IPS DF 6.9 (cell line): ENCODE data around the gene NUB1.

Experiments
- DNase-seq: peaks from one replicate; pipeline ENCODE4 v3.0.0-alpha.2; 2013; ENCODE audit warnings: low read depth, low spot score
- H3K27ac ChIP-seq: one replicate; pipeline ENCODE4 v1.5.1; 2013; ENCODE audit warnings: low read length, control low read depth
- H3K27me3 ChIP-seq: 2 replicates; pipeline ENCODE4 v1.6.1; 2013; ENCODE audit warnings: mild to moderate bottlenecking, low read length; ENCODE audit not compliant: control insufficient read depth, insufficient read depth
- H3K36me3 ChIP-seq: 2 replicates; pipeline ENCODE4 v1.6.1; 2013; ENCODE audit warnings: low read length; ENCODE audit not compliant: control insufficient read depth, insufficient read depth
- H3K4me1 ChIP-seq: 2 replicates; pipeline ENCODE4 v1.6.1; 2013; ENCODE audit warnings: low read length; ENCODE audit not compliant: control insufficient read depth, insufficient read depth
- H3K4me3 ChIP-seq: 2 replicates; pipeline ENCODE4 v1.5.1; 2013; ENCODE audit warnings: mild to moderate bottlenecking, low read length
- H3K9me3 ChIP-seq: 2 replicates; pipeline ENCODE4 v1.6.1; 2013; ENCODE audit warnings: low read length, inconsistent platforms; ENCODE audit not compliant: control insufficient read depth, insufficient read depth
- WGBS: extraction: QIAGEN DNeasy Blood & Tissue Kit; methylation state at CpG from one replicate; pipeline ENCODE4 v1.1.7; 2013; ENCODE audit warnings: mixed read lengths, missing lambda C conversion rate; ENCODE audit not compliant: insufficient read length, insufficient coverage; 5-methylcytosine and 5-hydroxymethylcytosine counted together

The NUB1 gene

DNA sequence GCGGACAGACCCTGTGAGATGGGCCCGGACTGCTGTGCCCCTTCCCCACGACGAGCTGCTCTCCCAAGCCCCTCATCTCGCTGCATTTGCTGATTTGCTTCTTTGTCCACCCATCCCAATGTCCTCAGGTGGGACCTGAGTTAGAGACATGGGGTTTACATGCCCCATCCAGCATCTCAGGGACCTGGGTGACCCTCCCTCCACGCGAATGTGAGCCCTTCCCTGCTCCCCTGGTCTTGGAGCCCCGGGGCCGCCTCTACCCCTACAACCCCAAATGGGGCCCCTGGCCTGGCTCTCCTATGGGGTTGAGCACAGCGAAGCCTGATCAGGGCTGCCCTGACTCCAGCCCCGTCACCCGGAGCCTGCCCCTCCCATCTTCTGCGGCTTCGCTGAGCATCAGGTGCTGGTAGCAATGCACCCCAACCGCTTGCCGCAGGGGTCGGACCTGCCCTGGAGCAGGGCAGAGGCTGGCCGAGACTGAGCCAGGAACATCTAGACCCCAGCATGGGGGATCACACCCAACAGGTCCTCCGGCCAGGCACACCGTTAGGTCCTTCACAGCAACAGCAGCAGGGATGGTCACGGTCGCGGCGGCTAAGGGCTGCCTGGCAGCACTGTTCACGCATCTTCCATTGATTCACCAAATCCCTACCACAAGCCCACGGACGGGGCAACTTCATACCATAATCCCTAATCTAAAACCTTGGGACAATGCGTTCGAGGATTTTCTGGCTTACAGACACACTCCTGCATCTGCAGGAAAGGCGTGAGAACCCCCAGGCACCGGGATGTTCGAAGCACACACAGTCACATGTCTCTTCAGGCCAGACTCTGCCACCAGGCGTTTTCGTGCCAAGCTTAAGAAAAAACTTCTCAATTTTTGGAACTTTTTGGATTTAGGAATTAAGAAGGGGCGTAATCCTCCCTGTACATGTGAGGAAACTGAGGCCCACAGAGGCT lies 52.7 kb downstream of the NUB1 start:
- H3K4me3 ChIP-seq = no peak overlapping the region
- no CpG with 5 or more reads among the region's 35 CpGs for WGBS
- no peaks in the 10 kb centered on the region for H3K27me3 ChIP-seq
- H3K4me1 ChIP-seq = peaks cover 5% of the 10 kb centered on the region; the same call in 1 of the 2 replicates
- no peaks in the 10 kb centered on the region for H3K9me3 ChIP-seq
- peaks cover 6% of the 10 kb centered on the region for H3K36me3 ChIP-seq
- DNase-seq = no peak
- no peak overlapping the region for H3K27ac ChIP-seq

DNA sequence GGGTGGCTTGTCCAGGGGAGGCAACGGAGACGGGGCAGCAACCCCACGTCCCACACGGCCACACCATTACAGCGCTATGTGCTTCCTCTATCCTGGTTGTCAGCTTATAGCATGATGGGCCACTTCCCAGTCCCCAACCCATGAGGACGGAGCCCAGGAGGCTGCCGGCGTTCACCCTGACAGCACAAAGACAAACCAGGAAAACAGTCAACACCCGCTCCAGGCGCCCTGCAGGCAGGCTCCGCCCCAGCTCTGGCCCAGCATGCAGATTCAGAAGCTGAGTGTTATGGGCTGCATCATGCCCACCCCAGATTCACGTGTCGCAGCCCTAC lies 53.4 kb downstream of the NUB1 start:
- H3K36me3 ChIP-seq = peaks cover 6% of the 10 kb centered on the region
- no CpG with 5 or more reads among the region's 13 CpGs for WGBS
- no peaks in the 10 kb centered on the region for H3K27me3 ChIP-seq
- no peak overlapping the region for H3K27ac ChIP-seq
- H3K4me1 ChIP-seq = peaks cover 5% of the 10 kb centered on the region; the same call in 1 of the 2 replicates
- no peaks in the 10 kb centered on the region for H3K9me3 ChIP-seq
- no peak for DNase-seq
- H3K4me3 ChIP-seq = no peak overlapping the region

DNA sequence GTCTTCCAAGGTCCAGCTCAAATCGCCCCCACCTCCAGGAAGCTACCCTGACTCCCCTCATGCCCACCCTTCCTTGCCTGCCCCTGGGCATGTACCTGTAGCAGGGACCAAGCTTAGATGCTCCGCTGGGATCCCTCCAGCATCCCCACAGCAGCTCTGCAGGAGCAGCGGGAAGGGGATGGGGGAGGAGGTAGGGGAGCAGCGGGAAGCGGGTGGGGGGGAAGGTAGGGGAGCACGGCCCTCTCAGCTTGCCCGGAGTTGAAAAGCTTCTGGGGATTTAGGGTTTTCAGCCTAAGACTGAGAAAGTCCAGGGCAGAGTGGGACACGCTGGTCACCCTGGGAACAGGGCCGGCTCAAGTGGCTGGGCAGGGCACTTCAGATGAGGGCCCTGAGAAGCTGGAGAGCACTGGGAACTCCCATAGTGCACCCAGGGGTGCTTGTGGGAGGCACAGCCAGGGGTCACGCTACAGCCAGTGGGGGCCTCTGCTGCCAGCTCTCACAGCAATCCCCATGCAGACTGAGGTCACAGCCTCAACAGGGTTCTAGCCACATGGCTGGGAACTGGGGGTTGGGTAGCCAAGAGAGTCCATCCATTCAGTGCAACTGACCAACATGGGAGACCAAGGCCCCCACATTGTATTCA lies 54.8 kb downstream of the NUB1 start:
- peaks cover 5% of the 10 kb centered on the region; the same call in 1 of the 2 replicates for H3K4me1 ChIP-seq
- no peaks in the 10 kb centered on the region for H3K9me3 ChIP-seq
- no peaks in the 10 kb centered on the region for H3K27me3 ChIP-seq
- no peak overlapping the region for H3K4me3 ChIP-seq
- no peak overlapping the region for H3K27ac ChIP-seq
- no CpG with 5 or more reads among the region's 10 CpGs for WGBS
- peaks cover 6% of the 10 kb centered on the region; the same call in 1 of the 2 replicates for H3K36me3 ChIP-seq
- no peak for DNase-seq

DNA sequence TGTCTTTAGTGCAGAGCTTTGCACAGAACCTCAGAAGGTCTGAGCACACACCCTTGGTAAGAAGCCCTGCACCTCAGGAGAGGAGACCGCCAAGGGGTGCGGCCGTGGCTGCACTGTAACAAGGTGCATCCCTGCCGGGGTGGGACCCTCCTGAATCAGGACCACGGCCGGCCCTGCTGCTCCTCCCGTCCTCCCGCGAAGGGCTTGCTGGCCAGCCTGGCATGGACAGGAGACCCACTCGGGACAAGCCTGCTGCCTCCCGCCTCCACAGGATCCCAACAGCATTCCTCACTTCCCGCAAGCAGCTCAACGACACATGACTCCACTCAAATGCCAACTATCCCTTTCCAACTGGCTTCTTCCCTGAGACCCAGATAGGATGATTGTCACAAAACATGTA lies 55.4 kb downstream of the NUB1 start:
- WGBS = no CpG with 5 or more reads among the region's 13 CpGs
- peaks cover 5% of the 10 kb centered on the region; the same call in 1 of the 2 replicates for H3K4me1 ChIP-seq
- no peaks in the 10 kb centered on the region for H3K27me3 ChIP-seq
- no peak overlapping the region for H3K27ac ChIP-seq
- peaks cover 6% of the 10 kb centered on the region; the same call in 1 of the 2 replicates for H3K36me3 ChIP-seq
- no peaks in the 10 kb centered on the region for H3K9me3 ChIP-seq
- no peak overlapping the region for H3K4me3 ChIP-seq
- no peak for DNase-seq

DNA sequence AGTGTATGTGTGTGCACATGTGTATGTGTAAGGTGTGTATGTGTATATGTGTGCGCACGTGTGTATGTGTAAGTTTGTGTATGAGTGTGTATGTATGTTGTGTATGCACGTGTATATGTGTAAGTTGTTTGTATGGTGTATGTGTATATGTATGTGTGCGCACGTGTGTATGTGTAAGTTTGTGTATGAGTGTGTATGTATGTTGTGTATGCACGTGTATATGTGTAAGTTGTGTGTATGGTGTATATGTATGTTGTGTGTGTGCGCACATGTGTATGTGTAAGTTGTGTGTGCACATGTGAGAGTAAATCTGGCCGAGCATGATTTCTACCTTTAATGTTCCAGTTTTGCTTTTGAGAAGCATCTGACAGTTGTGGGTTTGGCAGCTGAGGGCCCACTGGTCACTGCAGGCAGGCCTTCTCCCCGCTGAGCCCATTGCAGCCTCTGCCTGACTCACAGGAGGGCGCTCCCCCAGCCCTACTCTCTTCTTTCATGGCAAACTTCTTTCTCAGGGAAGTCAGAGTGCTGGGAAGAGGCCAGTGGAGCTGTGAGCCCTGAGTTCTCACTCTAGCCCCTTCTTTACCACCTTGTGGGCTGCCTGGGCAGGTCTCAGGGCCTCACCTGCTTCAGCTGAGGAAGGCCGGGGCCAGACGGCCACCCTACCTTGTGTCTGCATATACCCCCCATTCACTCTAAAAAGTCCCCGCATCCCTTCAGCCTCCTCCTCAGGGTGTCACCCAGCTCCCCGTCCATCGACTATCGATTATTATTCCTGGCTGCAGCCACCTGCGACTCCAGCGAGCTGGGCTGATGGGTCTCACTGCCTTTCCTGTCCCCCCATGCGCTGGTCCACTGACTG lies 57.1 kb downstream of the NUB1 start:
- Histone ChIP-seq H3K9me3 (no peaks in the 10 kb centered on the region), H3K27ac (no peak overlapping the region), H3K4me1 (peaks cover 5% of the 10 kb centered on the region; the same call in 1 of the 2 replicates), H3K27me3 (no peaks in the 10 kb centered on the region), H3K36me3 (peaks cover 6% of the 10 kb centered on the region; the same call in 1 of the 2 replicates), H3K4me3 (no peak overlapping the region)
- DNase-seq = no peak
- WGBS = 100% methylated on average over 7 of the region's 19 CpGs

DNA sequence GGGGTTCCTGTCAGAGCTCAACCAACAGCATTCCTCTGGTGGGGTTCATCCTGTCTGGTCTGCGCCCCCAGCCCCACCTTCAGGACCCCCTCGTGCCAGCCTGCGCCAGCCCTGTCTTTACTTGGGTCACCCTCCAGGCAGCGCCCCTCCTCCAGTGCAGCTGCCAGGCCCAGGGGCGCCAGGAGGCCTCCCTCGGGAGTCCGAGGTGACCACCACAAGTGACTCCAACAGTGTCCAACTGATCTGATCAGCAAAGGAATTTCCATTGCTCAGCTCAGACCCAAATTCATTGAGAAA lies 57.6 kb downstream of the NUB1 start:
- no peaks in the 10 kb centered on the region for H3K27me3 ChIP-seq

DNA sequence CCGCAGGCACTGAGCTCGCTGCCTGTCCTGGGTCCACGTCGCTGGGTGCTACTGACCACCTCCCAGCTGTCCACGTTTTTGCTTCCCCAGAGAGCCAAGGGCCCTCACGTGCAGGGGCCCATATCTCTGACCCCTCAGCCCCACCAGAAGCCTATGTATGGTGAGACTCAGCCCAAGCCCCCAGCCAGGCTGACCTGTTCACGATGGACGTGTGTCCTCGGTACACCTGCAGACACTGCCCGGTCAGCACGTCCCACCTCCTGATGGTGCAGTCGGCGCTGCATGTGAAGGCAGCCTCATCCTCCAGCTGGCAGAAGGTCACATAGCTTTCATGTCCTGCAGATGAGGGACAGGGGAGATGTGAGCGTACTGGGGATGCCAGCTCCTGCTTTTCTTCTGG lies 58.3 kb downstream of the NUB1 start:
- DNase-seq = no peak
- no peak overlapping the region for H3K27ac ChIP-seq
- H3K27me3 ChIP-seq = no peaks in the 10 kb centered on the region
- H3K9me3 ChIP-seq = no peaks in the 10 kb centered on the region
- WGBS = no CpG with 5 or more reads among the region's 14 CpGs
- H3K4me1 ChIP-seq = peaks cover 7% of the 10 kb centered on the region; the same call in 1 of the 2 replicates
- no peak overlapping the region for H3K4me3 ChIP-seq
- peaks cover 6% of the 10 kb centered on the region; the same call in 1 of the 2 replicates for H3K36me3 ChIP-seq

More for the DNA sequence above, 57.6 kb downstream of the NUB1 start:
- no CpG with 5 or more reads among the region's 7 CpGs for WGBS
- no peaks in the 10 kb centered on the region for H3K9me3 ChIP-seq
- peaks cover 5% of the 10 kb centered on the region; the same call in 1 of the 2 replicates for H3K4me1 ChIP-seq
- DNase-seq = no peak
- H3K27ac ChIP-seq = no peak overlapping the region
- H3K4me3 ChIP-seq = no peak overlapping the region
- peaks cover 6% of the 10 kb centered on the region; the same call in 1 of the 2 replicates for H3K36me3 ChIP-seq

DNA sequence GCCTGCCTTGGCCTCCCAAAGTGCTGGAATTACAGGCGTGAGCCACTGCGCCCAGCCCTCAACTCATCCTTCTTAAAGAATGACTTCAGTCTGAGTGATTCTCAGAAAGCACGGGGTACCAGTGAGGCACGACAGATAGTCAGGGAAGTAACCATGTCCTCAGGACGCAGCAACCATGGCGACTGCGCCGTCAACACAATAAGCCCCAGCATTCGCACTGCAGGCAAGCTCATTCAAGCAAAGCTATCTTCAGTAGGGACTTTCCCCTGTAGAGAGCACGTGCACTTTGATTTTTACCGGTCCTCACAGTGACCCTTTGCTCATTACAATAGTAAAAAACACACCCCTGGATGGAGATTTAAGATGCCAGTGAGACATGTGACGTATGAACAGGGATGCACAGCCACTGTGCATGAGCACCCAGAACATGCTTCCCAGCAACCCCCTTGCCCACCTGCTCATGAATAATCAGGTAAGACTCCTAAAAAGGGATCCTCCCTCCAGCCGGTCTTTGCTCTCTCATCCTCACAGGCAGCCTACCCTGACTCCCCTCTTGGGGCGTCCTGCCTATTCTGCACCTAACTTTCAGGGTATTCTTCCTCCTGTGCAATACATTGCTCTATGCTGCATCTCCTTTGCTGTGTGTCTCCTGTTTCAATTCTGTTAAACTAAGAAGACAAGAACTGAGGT lies 59.2 kb downstream of the NUB1 start:
- no CpG with 5 or more reads among the region's 14 CpGs for WGBS

DNA sequence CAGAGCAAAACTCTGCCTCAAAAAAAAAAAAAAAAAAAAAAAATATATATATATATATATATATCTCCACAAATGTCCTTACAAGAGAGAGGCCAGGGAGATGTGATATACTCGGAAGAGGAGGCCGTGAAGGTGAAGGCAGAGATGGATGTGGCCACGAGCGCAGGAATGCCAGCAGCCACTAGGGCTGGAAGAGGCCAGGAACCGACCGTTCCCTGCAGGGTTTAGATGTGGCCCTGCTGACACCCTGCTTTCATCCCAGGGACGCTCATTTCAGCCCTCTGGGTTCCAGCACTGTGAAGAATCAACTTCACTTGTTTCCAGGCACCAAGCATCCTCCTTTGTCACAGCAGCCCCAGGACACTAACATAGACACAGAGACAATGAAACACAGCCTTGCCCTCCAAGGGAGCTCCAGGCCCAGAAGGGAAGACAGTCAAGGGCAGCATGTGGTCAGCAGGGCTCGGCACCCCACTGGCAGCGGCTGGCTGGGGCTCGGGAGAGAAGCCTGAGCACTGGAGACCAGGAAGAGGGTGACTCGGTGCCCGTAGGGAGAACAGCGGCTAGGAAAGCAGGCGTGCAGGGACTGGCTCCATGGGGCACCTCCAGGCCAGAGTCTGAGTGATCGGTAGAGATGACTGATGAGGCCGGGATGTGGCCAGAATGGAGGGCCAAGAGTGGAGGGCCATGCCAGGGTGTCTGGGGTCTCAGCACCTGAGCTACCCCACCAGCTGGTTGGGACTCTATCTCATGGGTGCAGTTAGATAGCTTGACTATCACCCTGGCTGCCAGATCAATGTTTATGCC lies 60.6 kb downstream of the NUB1 start:
- H3K4me1 ChIP-seq = peaks cover 6% of the 10 kb centered on the region; the same call in 1 of the 2 replicates
- no peak for DNase-seq
- no peak overlapping the region for H3K27ac ChIP-seq
- no peaks in the 10 kb centered on the region for H3K27me3 ChIP-seq
- no CpG with 5 or more reads among the region's 16 CpGs for WGBS
- H3K4me3 ChIP-seq = no peak overlapping the region
- H3K9me3 ChIP-seq = no peaks in the 10 kb centered on the region
- peaks cover 6% of the 10 kb centered on the region; the same call in 1 of the 2 replicates for H3K36me3 ChIP-seq

More for the DNA sequence above, 59.2 kb downstream of the NUB1 start:
- Histone ChIP-seq H3K27me3 (no peaks in the 10 kb centered on the region), H3K36me3 (peaks cover 6% of the 10 kb centered on the region; the same call in 1 of the 2 replicates), H3K9me3 (no peaks in the 10 kb centered on the region), H3K27ac (no peak overlapping the region), H3K4me3 (no peak overlapping the region), H3K4me1 (peaks cover 5% of the 10 kb centered on the region; the same call in 1 of the 2 replicates)
- no peak for DNase-seq
